Putamen (tissue), 1 donor: Measurements from ENCODE around the gene RASSF8.

Experiments used
- DNase-seq: peaks from one replicate; pipeline ENCODE4 v3.0.0-alpha.2; 2016; ENCODE audit warnings: low spot score

Gene RASSF8

GRCh38 chr12:26108915-26109314, 150.4 kb downstream of the RASSF8 start:
- no peak for DNase-seq

DNA sequence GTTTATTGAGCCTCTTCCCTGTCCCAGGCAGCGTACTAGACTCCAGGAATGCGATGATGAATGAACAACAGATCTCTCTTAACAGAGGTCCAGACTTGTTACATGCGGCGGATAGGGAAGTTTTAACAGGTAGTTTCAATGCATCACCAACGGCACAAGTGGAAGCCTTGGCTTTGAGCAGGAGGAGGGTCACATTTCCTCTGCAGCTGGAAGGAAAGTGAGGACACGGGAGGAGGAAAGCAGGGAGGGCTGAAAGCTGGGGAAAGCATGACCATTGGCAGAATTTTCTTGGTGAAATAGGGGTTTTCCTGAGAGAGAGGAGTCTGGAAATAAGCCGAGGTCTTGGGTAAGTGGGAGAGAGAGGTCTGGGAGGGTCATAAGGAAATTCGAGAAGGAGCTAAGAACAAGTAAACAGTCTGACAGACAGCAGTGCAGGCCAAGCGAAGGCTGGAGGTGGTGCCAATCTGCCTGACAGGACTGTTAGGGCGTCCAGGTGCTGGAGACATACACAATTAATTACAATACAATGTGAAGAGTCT, 150.9 kb downstream of the RASSF8 start:
- DNase-seq: no peak

DNA sequence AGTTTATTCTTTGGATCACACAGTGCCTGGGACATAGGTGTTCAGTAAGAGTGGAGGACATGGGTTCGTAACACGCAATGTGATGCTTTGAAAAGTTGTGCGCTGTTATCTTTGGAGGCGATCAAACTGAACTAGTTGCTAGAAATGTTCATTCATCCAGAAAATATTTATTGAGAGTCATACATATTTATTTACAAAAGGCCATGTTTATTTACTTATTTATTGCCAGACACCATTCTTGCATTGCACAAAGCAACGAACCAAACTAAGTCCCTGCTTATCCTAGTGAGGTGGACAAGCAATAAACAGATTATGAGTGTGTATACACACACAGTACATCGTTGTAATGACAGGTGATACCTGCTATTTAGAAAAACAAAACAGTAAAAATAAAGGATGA, 153.8 kb downstream of the RASSF8 start:
- DNase-seq: no peak

DNA sequence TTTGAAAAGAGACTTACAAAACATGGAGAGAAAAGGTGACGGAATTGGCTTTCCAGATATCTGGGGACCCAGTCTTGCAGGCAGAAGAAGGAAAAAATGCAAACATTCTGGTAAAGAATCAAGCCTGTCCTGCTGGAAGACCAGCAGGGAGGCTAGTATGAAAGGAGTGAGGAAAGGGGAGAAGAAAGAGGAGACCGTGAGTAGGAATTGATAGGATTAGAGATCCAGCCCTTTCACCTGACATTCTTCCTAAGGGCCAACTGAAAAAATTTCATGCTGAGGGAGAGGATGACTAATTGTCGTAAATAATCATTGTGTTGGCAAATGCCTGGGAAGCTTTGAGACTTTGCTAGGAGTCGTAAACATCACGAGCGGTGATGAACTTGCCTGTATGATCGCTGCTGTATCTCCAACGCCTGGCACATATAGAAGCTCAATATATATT, 154.2 kb downstream of the RASSF8 start:
- no peak for DNase-seq

GRCh38 chr12:26113181-26113654, 154.7 kb downstream of the RASSF8 start:
- DNase-seq: no peak

DNA sequence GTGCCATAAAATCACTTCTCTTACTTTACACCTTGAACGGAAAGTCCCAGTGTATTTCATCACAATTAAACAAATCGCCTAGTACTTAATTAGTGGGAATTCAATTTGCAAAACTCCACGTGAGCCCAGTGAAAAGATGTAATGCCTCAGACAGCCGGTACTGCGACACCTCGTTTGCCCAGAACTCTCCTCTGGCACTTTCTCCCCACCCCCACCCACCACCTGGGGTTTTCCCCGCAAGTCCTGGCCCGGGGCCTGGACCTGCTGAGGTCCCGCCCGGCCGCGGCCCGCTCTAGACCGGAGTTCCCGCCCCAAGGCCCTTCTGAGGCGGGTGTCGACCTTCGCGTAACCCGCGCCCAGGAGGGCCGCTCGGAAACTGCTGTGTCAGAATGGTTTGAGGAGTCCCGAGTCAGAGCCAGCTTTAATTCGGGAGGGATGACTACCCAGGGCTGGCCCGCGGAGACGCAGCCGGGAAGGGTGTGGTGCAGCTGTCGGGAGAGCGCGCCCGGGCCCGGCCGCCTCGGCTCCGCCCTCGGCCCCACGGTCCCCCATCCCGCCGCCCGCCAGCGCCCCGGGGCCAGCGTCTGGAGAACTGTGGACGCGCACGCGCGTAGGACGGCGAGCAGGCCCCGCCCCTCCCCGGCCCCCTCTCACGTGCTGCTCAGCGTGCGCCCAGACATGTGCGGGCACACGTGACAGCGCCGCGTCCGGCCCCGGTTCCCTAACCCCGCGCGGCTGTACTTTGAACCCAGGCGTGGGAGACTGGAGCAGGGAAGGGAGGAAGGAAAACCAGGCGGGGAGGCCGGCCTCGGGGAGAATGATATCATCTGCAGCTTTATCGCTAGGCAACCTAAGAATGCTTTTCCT, 155.6 kb downstream of the RASSF8 start:
- DNase-seq: peak; percentile 92

DNA sequence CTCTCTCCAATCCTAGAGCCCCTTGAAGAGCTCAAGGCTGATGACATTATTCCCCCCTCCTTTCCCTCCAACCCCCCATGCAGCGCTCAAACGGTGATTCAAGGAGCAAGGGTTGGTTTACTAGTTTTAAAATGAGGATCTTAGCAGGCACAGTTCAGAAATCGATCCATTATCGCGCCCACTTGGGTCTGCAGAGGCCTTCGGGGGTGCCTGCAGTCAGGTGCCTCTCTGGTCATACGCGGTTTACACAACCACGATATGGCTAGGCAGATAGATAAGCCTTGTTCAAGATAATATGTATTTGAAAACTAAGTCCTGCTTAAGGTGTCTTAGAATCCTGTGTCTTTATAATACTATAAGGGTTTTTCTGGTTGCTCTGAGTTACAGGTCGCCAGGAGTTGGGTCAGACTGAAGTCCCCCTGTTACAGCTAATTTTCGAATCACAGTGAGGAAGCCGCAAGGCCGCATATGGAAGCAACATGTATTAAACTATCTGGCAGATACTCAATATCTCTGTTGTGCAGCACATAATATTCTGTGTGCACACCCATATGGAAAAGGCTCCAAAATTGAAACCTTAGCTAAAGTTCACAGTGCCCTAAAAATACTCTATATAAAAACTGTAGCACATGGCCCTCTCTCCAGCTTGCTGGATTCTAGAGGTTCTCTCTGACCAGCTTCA, 156.4 kb downstream of the RASSF8 start:
- DNase-seq: no peak

GRCh38 chr12:26116829-26117715, 158.6 kb downstream of the RASSF8 start:
- DNase-seq: peak; percentile 81

DNA sequence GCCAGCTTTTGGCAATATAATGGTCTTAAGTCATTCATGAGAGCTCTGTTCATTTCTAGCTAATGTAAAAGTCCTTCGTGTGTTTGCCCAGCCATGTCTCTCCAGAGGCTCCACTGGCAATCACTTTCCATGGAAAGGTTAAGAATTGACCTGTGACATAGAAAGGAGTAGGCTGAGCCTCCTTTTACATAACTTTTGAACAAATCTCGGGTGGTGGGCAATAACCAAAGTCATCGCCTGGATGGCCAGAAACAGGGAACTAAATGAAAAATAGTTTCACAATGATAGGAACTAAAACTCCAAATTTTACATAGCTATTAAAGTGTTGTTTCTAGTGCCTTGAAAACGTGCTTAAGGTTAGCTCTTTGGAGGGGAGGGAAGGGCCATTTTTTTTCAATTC, 159.8 kb downstream of the RASSF8 start:
- no peak for DNase-seq

- peak; percentile 85 for DNase-seq
These were observed 161.0 kb downstream of the RASSF8 start for GRCh38 chr12:26119391-26119989.

- DNase-seq: peak; percentile 65
These were observed 162.2 kb downstream of the RASSF8 start for GRCh38 chr12:26120561-26121274.

DNA sequence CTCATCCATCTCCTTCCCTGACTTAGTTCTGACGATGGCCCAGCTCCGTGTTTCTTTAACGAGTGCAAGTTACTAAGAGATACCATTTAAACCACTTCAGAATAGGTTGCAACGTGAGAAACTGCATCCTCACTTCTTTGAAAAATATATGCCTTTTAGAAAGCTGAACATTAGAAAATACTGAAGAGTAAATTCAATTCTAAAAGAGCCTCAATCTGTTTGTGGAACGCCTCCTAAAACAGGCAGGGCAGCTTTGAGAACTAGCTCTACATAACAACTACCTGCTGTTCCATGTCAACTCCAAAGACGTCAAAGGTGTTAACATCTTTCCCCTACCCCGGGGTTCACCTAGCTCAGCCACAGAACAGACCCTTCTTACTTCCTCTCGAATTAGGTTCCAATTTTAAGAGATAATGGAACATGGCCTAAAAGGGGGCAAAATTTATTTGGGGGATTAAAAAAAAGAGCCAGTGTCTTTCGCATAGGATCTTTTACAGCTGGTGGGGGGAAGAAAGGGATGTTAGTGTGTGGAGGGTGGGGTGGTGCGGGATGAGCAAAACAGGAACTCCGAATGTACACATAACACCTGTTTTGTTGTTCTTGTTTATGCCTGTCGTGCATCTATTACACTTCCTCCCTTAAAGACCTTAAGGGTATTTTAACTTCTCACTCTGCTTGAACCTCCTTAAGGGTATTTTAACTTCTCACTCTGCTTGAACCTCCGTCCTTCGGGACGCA, 163.0 kb downstream of the RASSF8 start:
- DNase-seq: no peak

DNA sequence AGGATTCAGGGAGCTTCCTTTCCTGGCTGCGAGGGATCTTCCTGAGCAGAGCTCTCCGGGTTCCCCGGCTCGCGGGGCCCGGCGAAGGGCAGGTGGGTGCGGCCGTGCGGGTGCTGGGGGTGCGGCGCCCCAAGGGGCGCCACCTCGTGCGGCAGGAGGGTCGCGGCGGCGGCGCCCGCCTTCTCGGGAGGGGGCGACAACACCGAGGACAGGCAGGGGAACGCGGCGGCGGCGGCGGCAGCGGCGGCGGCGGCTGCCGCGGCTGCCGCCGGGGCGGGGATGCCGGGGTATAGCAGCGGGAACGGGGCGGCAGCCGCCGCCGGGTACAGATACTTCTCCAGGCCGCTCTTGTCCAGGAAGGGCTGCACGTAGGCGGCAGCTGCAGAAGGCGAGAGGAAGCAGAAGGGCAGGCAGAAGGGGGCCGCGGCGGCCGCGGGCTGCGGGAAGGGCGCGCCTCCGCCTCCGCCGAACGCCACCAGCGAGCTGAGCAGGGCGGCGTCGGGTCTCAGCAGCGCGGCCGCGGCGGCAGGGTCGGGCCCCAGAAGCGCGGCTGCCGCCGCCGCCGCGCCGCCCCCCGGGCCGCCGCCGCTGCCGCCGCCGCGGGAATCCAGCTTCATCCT, 163.7 kb downstream of the RASSF8 start:
- DNase-seq: no peak

- peak; percentile 85 for DNase-seq
These were observed 164.4 kb downstream of the RASSF8 start for GRCh38 chr12:26122681-26123481.

GRCh38 chr12:26123482-26123980, 165.0 kb downstream of the RASSF8 start:
- no peak for DNase-seq

DNA sequence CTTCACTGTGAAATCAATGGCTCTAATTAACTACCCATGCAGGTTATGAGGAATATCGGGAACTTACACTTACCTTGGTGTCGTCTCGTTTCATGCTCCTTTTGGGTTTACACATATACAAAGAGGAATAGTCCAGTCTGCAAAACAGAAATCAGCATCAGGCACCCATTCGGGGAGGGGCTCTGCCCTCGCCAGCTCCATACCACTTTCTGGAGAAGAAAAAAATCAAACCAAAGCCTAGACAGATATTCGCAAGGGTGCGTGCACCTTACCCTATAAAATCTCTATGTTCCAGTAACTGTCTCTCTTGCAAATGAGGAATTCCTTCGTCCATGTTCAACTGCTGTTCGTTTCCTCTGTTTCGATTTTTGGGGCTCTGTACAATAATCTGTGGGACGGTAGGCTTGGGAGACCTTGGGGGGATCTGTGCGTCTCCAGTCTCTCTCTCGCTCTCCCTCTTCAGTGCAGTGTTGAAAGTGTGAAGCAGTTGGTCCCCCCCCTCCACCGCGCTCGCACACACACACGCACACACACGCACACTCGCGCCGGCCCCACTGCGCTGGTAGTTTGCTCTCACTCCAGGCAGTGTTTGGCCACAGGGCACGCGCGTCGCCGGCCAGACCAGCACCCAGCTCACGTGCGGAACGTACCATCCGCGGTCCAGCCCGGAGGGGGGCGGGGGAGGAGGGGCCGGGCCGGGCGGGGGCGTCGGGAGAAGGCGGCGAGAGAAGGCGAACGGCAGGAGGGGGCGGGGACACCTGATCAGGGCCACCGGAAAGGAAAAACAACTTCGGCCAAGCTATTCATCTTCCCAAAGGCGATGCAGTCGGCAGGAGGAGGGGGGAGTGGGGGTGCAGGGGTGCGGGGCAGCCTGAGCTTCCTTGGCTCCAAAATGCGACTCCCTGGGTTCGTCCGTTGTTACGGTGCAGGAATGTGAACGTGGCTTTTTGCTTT, 166.2 kb downstream of the RASSF8 start, which contains the start of gene BHLHE41:
Gene BHLHE41, minus strand, starts transcription at position 592 of the 954 bp plus-strand sequence. Its CDS starts 258 bp downstream, at position 334.
- DNase-seq: peak; percentile 90
